GM13977 (cell line): Measurements from ENCODE around the gene USP12.
A peak's percentile ranks its signal among the peaks of the same experiment; 100 is the strongest.

Source experiments
- DNase-seq: peaks from one replicate; pipeline ENCODE4 v3.0.0; 2012; ENCODE audit warnings: low spot score
- CTCF ChIP-seq: IDR thresholded peaks from 2 replicates; pipeline ENCODE4 v1.5.1; 2012; ENCODE audit warnings: mild to moderate bottlenecking, control low read depth; ENCODE audit not compliant: insufficient read depth; ENCODE audit errors: extremely low read depth, missing control alignments
- in situ Hi-C: fragments of 300-500 bp; cut with MboI; formaldehyde crosslinking; loops from one replicate; pipeline ENCODE4 v1.12.0; 2022; ENCODE audit warnings: low sequenced_read_pairs, low pct_unique_long_range_greater_than_20kb, mixed read lengths, inconsistent platforms; ENCODE audit not compliant: unreplicated experiment

The USP12 gene

GRCh38 chr13:27053902-27054595 is 117.6 kb downstream of the USP12 start:
- no peak for DNase-seq
- in situ Hi-C loops: no loop called here
- no peak for TF ChIP-seq CTCF

GRCh38 chr13:27053210-27053884 is 118.3 kb downstream of the USP12 start:
- no peak for DNase-seq
- TF ChIP-seq CTCF: no peak
- in situ Hi-C loops: no loop called here

- no peak for TF ChIP-seq CTCF
- in situ Hi-C loops: no loop called here
- DNase-seq: no peak
These were observed 118.9 kb downstream of the USP12 start for GRCh38 chr13:27052551-27053208.

- in situ Hi-C loops: no loop called here
- DNase-seq: no peak
- TF ChIP-seq CTCF: no peak
These were observed 124.5 kb downstream of the USP12 start for GRCh38 chr13:27047081-27047480.

- in situ Hi-C loops: no loop called here
- DNase-seq: peak; percentile 41
- no peak for TF ChIP-seq CTCF
These were observed 126.6 kb downstream of the USP12 start for GRCh38 chr13:27044837-27045570.

GRCh38 chr13:27043013-27043412 is 128.6 kb downstream of the USP12 start:
- TF ChIP-seq CTCF: no peak
- in situ Hi-C loops: no loop called here
- DNase-seq: no peak
